ENCODE data around the gene TBC1D14. TPM values are rescaled to one million over a fixed set of nuclear protein-coding genes. Genes with fewer than 3 reads are reported as not detected.
A peak's percentile ranks its signal among the peaks of the same experiment; 100 is the strongest.

Gene TBC1D14
- polyA plus RNA-seq, 3 donors: 36.3 to 44.7 (median 39.3) TPM

DNA sequence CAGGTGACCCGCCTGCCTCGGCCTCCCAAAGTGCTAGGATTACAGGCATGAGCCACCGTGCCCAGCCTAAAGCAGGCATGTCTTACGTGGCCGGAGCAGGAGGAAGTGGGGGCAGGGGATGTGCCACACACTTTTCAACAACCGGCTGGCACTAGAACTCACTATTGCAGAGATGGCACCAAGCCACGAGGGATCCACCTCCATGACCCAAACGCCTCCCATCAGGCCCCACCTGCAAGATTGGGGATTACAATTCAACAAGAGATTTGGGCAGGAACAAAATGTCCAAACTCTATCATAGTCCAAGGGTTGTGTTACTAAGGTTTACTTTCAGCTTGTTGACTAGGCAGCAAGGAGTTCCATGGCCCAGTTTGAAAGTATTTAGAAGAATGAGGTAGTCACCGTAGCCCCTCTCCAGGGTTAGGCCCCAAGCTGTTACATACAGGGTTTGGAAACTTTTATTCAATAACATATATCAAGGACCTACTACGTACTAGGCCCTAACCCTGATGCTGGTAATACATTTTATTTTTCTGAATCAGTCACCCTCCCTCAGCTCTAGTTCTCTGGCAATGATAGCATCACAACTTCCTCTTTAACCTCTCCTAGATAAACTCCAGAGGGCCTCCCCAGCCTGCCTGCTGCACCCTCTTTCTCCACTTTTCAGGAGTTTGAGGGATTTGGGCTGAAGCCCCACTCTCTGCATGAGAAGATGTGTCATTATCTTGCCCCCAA lies 18.0 kb upstream of the TBC1D14 start:
- H3K27ac ChIP-seq (ENCODE audit: low read depth in 1 of 2, low read length in 2 of 2): peak overlapping the region; percentile 80 to 88
- no peaks in the 10 kb centered on the region for H4K20me1 ChIP-seq (ENCODE audit: insufficient read depth, low read length)
- peak; percentile 44 to 61 (median 56) for DNase-seq
- peak overlapping the region; percentile 57 for H3K9ac ChIP-seq (ENCODE audit: insufficient read depth, low read length, poor library complexity, severe bottlenecking)
- H3K36me3 ChIP-seq (replicated peaks in 1 of 2; ENCODE audit: control insufficient read depth in 1 of 2, insufficient read depth in 2 of 2, low read length in 2 of 2): no peaks in the 10 kb centered on the region
- peaks cover 9 to 25% of the 10 kb centered on the region in 2 donors for H3K9me3 ChIP-seq (replicated peaks in 1 of 2; ENCODE audit: control insufficient read depth in 1 of 2, insufficient read depth in 1 of 2, low read length in 2 of 2)
- no peaks in the 10 kb centered on the region for H3K27me3 ChIP-seq (ENCODE audit: control insufficient read depth in 2 of 2, insufficient read depth in 2 of 2, low read length in 2 of 2)
- intact Hi-C loops (cut with micrococcal nuclease): loop anchor here in 1 of 2 donors (5.0 kb wide), 1 partner anchor 51 kb away; no protein-coding TSS in a partner anchor
- peak overlapping the region in 2 of 3 experiments; percentile 17 to 63 for H3K4me3 ChIP-seq (replicated peaks in 1 of 3; ENCODE audit: low read depth in 2 of 3, low read length in 3 of 3)
- TF ChIP-seq, protein P1, sequence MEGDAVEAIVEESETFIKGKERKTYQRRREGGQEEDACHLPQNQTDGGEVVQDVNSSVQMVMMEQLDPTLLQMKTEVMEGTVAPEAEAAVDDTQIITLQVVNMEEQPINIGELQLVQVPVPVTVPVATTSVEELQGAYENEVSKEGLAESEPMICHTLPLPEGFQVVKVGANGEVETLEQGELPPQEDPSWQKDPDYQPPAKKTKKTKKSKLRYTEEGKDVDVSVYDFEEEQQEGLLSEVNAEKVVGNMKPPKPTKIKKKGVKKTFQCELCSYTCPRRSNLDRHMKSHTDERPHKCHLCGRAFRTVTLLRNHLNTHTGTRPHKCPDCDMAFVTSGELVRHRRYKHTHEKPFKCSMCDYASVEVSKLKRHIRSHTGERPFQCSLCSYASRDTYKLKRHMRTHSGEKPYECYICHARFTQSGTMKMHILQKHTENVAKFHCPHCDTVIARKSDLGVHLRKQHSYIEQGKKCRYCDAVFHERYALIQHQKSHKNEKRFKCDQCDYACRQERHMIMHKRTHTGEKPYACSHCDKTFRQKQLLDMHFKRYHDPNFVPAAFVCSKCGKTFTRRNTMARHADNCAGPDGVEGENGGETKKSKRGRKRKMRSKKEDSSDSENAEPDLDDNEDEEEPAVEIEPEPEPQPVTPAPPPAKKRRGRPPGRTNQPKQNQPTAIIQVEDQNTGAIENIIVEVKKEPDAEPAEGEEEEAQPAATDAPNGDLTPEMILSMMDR (IDR thresholded peaks at IDR 0.05): no peak
- H3K36me3 Mint-ChIP-seq: peaks cover 8% of the 10 kb centered on the region in 2 donors
- H3K27me3 Mint-ChIP-seq (ENCODE audit: low read depth in 3 of 3): peaks cover under 1 to 1% (median 1%) of the 10 kb centered on the region in 3 donors
- H2AFZ ChIP-seq (ENCODE audit: insufficient read depth, low read depth, low read length, poor library complexity, severe bottlenecking): no peak overlapping the region
- 50% methylated on average over 2 of the region's 10 CpGs for WGBS (ENCODE audit: insufficient coverage)
- peaks cover 75 to 80% of the 10 kb centered on the region in 2 donors for H3K4me1 ChIP-seq (ENCODE audit: control insufficient read depth in 1 of 2, insufficient read depth in 2 of 2, low read length in 2 of 2)
- peaks cover 8 to 26% (median 20%) of the 10 kb centered on the region in 7 donors for H3K9me3 Mint-ChIP-seq
- H3K4me2 ChIP-seq (replicated peaks; ENCODE audit: extremely low read depth, low read length, poor library complexity, severe bottlenecking): peak overlapping the region; percentile 73
- peaks cover 76% of the 10 kb centered on the region for H3K4me1 Mint-ChIP-seq
- peak overlapping the region; percentile 63 to 77 for H3K4me3 Mint-ChIP-seq
- no peaks in the 10 kb centered on the region for H3K79me2 ChIP-seq (ENCODE audit: insufficient read depth, low read length)
- H3K27ac Mint-ChIP-seq: peak overlapping the region; percentile 94 to 99 (median 97)

DNA sequence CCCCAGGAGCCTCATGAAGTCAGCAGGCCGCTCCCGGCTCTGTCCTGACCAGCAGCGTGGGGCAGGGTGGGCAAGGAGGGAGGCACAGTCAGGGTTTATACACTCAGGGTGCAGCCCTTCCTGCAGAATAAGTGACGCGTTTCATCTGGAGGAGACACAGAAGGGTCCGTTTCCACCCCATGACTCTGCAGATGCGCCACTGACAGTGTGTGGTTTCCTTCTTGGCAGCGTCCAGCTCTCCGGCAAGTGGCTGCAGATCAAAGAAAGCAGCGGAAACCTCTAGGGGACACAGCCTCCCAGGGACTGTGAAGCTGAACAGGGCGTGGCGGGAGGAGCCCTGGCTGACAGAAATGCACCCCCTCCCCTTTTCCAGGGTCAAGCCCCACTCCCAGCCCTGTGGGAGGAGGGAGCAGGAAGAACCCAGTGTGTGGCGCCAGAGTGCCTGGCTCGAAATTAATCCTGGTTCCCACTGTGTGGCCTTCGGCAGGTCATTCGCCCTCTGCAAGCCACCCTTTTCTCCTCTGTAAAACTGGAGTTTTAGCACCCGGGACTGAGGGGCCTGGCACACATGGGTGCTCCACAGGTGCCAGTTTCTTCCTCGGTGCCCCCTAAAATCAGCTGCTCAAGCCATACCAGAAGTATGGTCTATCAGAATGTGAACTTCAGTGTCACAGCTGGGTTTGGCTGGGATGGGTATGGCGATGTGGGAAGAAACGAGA lies 17.3 kb upstream of the TBC1D14 start:
- Histone ChIP-seq H3K9me3 (replicated peaks in 1 of 2; ENCODE audit: control insufficient read depth in 1 of 2, insufficient read depth in 1 of 2, low read length in 2 of 2) (peaks cover 9 to 28% of the 10 kb centered on the region in 2 donors), H3K36me3 (replicated peaks in 1 of 2; ENCODE audit: control insufficient read depth in 1 of 2, insufficient read depth in 2 of 2, low read length in 2 of 2) (no peaks in the 10 kb centered on the region), H3K27me3 (ENCODE audit: control insufficient read depth in 2 of 2, insufficient read depth in 2 of 2, low read length in 2 of 2) (no peaks in the 10 kb centered on the region), H3K4me3 (replicated peaks in 1 of 3; ENCODE audit: low read depth in 2 of 3, low read length in 3 of 3) (peak overlapping the region in 2 of 3 experiments; percentile 17 to 63), H2AFZ (ENCODE audit: insufficient read depth, low read depth, low read length, poor library complexity, severe bottlenecking) (peak overlapping the region; percentile 75), H4K20me1 (ENCODE audit: insufficient read depth, low read length) (no peaks in the 10 kb centered on the region), H3K9ac (ENCODE audit: insufficient read depth, low read length, poor library complexity, severe bottlenecking) (peak overlapping the region; percentile 57), H3K79me2 (ENCODE audit: insufficient read depth, low read length) (no peaks in the 10 kb centered on the region), H3K27ac (ENCODE audit: low read depth in 1 of 2, low read length in 2 of 2) (peak overlapping the region; percentile 80 to 88), H3K4me2 (replicated peaks; ENCODE audit: extremely low read depth, low read length, poor library complexity, severe bottlenecking) (peak overlapping the region; percentile 73), H3K4me1 (ENCODE audit: control insufficient read depth in 1 of 2, insufficient read depth in 2 of 2, low read length in 2 of 2) (peaks cover 67 to 73% of the 10 kb centered on the region in 2 donors)
- Mint-ChIP-seq H3K4me3 (peak overlapping the region; percentile 63 to 77), H3K36me3 (peaks cover 8% of the 10 kb centered on the region in 2 donors), H3K9me3 (peaks cover 8 to 33% (median 27%) of the 10 kb centered on the region in 7 donors), H3K27me3 (ENCODE audit: low read depth in 3 of 3) (peaks cover 0 to 1% (median 1%) of the 10 kb centered on the region in 3 donors), H3K27ac (peak overlapping the region; percentile 94 to 99 (median 97)), H3K4me1 (peaks cover 69% of the 10 kb centered on the region)
- TF ChIP-seq, protein P1 (IDR thresholded peaks at IDR 0.05): peak; percentile 9
- intact Hi-C loops (cut with micrococcal nuclease): loop anchor here in 1 of 2 donors (5.0 kb wide), 1 partner anchor 50 kb away; no protein-coding TSS in a partner anchor
- 7% methylated on average over 16 of the region's 20 CpGs for WGBS (ENCODE audit: insufficient coverage)
- peak; percentile 69 to 77 (median 73) for DNase-seq

Data from CD14-positive monocyte (primary cell).